Right cardiac atrium (tissue), 5 donors: ENCODE data around the gene CXCL10. TPM values are rescaled to one million over a fixed set of nuclear protein-coding genes. Genes with fewer than 3 reads are reported as not detected.
"Not testable (repeated sequence)": the region's sequence is repeated elsewhere in the genome, so short reads cannot be mapped to it uniquely, and the experiment has no call there.

Source experiments
- ATAC-seq, 2 donors: fragments of 200-7000 bp; cut with Tn5 transposase; one replicate each; pipeline versions ENCODE4 v1.8.0 to v1.9.1; 2020; ENCODE audit warnings: moderate library complexity in 2 of 2, mild to moderate bottlenecking in 1 of 2
- DNase-seq, 3 donors: peaks; one replicate each; pipeline ENCODE4 v3.0.0-alpha.2; 2020
- H3K27ac ChIP-seq: one replicate; pipeline ENCODE4 v1.5.1; 2013; ENCODE audit warnings: mild to moderate bottlenecking, low read length, control low read depth, moderate library complexity
- H3K27me3 ChIP-seq: one replicate; pipeline ENCODE4 v1.6.1; 2013; ENCODE audit not compliant: control insufficient read depth, insufficient read depth
- H3K4me1 ChIP-seq: one replicate; pipeline ENCODE4 v1.6.1; 2013; ENCODE audit warnings: low read length; ENCODE audit not compliant: control insufficient read depth, insufficient read depth
- H3K4me3 ChIP-seq: one replicate; pipeline ENCODE4 v1.5.1; 2013; ENCODE audit warnings: low read length, control low read depth
- H3K9me3 ChIP-seq: one replicate; pipeline ENCODE4 v1.6.1; 2013; ENCODE audit warnings: low read length; ENCODE audit not compliant: control insufficient read depth
- WGBS: extraction: QIAGEN DNeasy Blood & Tissue Kit; methylation state at CpG from one replicate; pipeline ENCODE4 v1.1.7; 2013; 5-methylcytosine and 5-hydroxymethylcytosine counted together
- intact Hi-C, 4 donors: fragments of 100-400 bp; cut with DNase I; formaldehyde crosslinking; loops; one replicate each; pipeline versions ENCODE4 v1.11.0 to v1.14.0; 2022 to 2023
- polyA plus RNA-seq: library from polyadenylated mRNA; stranded (reverse); fragments of 200-250 nt; gene quantifications from one replicate; pipeline ENCODE4 v1.2.3, GENCODE V29; 2013
- total RNA-seq, 4 donors: library from RNA; stranded (reverse); fragmentation: NEBNext Ultra II Directional; extraction: Animal tissue kit (Norgen Biotek cat#: 25700); gene quantifications; one replicate each; pipeline ENCODE4 v1.2.1, GENCODE V29; 2021
- donor health status: healthy with polysubstance abuse.
- donor health status: DM: no; HTN: yes; CAD: no.
- donor health status: DM: no; HTN: no; CAD: no.
- donor health status: DM: no; HTN: yes; CAD: no; lungs with severe emphysema.
- donor health status: DM: yes; HTN: yes; CAD: no.

CXCL10 gene
- total and polyA plus RNA-seq, 5 donors, result 0.18 to 0.46 (median 0.32) TPM; not detected in 2

DNA sequence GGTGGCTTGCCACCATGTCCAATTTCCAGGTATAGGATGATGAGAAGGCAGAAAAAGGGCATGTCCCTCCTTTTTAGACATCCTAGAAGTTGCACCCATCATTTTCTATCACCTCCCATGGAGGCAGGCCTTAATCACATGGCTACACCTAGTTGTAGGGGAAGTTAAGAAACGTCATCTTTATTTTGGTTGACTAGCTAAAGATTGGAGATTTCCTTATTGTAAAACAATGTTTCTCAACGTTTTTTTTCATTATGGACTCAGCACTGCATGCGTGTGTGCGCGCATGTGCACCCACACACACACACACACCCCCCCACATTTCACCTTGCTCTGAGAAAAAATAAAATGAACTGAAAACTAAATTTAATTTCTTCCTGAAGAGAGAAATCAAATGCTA, 14.0 kb downstream of the CXCL10 start:
- no peak for ATAC-seq
- WGBS, result 83% methylated on average over 5 of the region's 5 CpGs
- Histone ChIP-seq H3K4me1 (no peaks in the 10 kb centered on the region), H3K27me3 (no peaks in the 10 kb centered on the region), H3K9me3 (no peaks in the 10 kb centered on the region), H3K27ac (no peak overlapping the region), H3K4me3 (no peak overlapping the region)
- intact Hi-C loops, result no loop called here
- DNase-seq, result no peak

DNA sequence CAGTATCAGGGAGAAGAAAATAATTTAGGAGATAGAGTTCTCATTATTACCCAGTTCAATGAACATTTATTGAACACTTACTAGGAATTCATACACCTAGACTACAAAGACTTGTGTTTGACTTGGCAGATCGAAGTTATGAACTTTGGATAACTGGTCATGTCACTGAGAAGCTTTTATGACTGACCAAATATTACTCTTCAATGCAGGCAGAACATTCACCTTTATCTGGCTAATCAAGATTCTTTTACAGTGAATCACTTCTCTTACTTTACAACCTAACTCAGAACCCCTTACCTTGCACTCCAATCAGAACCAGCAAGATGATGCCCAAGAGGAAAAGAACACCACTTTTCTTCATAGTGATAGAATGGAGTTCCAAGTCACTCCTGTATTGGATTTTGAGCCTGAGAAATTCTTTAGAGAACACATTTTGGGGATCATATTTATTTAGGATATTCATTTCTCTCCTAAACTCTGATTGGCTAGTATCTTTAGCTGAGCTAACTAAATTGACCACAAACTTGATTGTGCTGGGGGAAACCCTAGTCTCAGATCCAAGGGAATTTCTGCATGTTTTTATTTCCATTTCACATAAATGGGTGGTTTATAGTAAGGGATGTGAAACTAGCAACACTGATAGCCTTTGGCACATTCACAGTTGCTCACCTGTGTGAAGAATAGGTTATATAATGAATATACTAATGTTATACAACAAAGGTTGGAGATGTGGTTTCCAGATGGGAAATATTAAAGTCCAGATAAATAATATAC, 16.0 kb downstream of the CXCL10 start, which contains the start of gene CXCL9:
Gene CXCL9 (minus strand): TSS at position 421 of the 774 bp plus-strand sequence. CDS start 60 bp downstream, at position 361.
- no peaks in the 10 kb centered on the region for H3K4me1 ChIP-seq

DNA sequence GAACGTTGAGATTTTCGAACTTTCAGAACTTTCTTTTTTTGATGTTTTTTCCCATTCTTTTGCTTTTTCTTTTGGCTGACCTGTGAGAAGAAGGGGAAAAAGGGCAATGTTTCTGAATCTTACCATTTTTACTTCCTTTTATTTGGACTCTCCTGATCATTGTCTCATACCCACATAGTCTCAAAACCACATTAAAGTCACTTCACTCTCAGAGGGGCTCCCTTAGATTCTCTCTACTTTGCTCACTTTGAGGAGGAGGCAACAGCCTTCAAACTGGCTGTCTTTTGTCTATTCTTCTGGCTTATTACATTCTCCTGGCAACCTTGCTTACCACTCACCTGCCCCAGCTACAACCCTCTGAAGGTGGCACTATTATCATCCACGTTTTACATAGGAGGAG, 19.7 kb downstream of the CXCL10 start:
- H3K9me3 ChIP-seq, result no peaks in the 10 kb centered on the region
- DNase-seq, result no peak
- no peak overlapping the region for H3K27ac ChIP-seq
- no peak overlapping the region for H3K4me3 ChIP-seq
- no peaks in the 10 kb centered on the region for H3K27me3 ChIP-seq
- no peaks in the 10 kb centered on the region for H3K4me1 ChIP-seq
- intact Hi-C loops, result no loop called here
- 88% methylated on average over 3 of the region's 3 CpGs for WGBS
- ATAC-seq, result no peak

More for the DNA sequence above, 16.0 kb downstream of the CXCL10 start, which contains the start of gene CXCL9:
- intact Hi-C loops, result no loop called here
- DNase-seq (no peak), ATAC-seq (no peak)
- WGBS, result 79% methylated on average over 1 of the region's 1 CpG
- Histone ChIP-seq H3K27me3 (no peaks in the 10 kb centered on the region), H3K4me3 (no peak within 1 kb of the TSS), H3K27ac (no peak within 1 kb of the TSS), H3K9me3 (no peaks in the 10 kb centered on the region)

DNA sequence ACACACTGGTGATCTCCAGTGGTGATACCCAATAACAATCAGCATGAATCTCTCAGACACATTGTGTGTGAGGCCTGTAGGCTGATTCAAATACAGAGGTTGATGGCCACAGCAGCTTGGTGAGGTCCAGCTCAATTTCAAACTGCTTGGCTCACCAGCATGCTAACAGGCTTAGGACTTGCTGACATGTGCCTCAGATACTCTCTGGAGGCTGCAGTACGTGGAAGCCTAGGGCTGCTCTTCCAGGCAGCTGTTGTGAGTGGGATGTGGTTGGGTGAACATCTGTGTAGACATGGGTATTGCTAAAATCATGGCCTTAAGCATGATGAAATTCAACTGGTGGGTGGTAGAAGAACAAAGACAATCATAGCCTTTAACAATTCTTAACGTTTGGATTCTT, 20.3 kb downstream of the CXCL10 start:
- no peak overlapping the region for H3K27ac ChIP-seq
- H3K4me1 ChIP-seq, result no peaks in the 10 kb centered on the region
- H3K9me3 ChIP-seq, result no peaks in the 10 kb centered on the region
- no peaks in the 10 kb centered on the region for H3K27me3 ChIP-seq
- no peak for DNase-seq
- no peak for ATAC-seq
- 52% methylated on average over 2 of the region's 2 CpGs for WGBS
- H3K4me3 ChIP-seq, result no peak overlapping the region
- intact Hi-C loops, result no loop called here

DNA sequence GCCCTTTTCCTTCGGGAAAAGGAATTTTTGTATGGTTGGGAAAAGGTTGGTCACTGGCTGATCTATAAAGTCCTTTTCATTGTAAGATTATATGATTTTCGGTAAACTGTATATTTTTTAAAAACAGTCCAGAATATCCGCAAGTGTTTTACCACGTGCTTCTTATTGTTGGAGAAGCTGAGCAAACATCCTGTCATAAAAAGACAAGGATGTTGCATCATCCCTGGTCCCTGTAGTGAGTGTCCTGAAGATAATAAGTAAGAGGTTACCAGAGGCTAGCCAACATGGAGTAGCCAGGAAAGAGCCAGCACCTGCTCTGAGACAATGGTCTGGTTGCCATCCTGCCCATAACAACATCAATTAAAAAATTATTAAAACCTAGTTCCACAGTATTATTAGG, 21.1 kb downstream of the CXCL10 start:
- Histone ChIP-seq H3K9me3 (no peaks in the 10 kb centered on the region), H3K4me1 (no peaks in the 10 kb centered on the region), H3K4me3 (no peak overlapping the region), H3K27me3 (no peaks in the 10 kb centered on the region), H3K27ac (no peak overlapping the region)
- WGBS, result 62% methylated on average over 4 of the region's 4 CpGs
- DNase-seq, result no peak
- ATAC-seq, result peak in 1 of 2 donors; percentile 50
- intact Hi-C loops, result no loop called here

DNA sequence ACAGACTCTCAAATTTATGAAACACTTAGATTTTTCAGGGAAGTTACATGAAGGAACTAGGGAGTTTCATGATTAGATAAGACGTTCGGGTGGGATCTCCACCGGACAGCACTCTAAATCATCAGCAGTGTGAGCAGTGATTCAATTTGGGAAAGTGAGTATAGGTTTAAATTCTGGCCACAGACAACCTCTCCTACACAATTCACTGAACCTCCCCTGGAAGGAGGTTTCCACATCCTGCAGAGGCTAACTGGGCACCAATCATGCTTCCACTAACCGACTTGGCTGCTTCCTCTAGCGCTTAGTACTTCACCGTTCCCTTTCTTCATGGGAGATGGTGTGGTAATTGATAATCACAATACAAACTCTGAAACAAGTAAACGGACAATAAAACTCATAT, 21.6 kb downstream of the CXCL10 start:
- no peak for DNase-seq
- intact Hi-C loops, result no loop called here
- H3K4me1 ChIP-seq, result no peaks in the 10 kb centered on the region
- no peak overlapping the region for H3K27ac ChIP-seq
- WGBS, result 56% methylated on average over 7 of the region's 7 CpGs
- H3K4me3 ChIP-seq, result no peak overlapping the region
- no peaks in the 10 kb centered on the region for H3K27me3 ChIP-seq
- ATAC-seq, result no peak
- H3K9me3 ChIP-seq, result no peaks in the 10 kb centered on the region

DNA sequence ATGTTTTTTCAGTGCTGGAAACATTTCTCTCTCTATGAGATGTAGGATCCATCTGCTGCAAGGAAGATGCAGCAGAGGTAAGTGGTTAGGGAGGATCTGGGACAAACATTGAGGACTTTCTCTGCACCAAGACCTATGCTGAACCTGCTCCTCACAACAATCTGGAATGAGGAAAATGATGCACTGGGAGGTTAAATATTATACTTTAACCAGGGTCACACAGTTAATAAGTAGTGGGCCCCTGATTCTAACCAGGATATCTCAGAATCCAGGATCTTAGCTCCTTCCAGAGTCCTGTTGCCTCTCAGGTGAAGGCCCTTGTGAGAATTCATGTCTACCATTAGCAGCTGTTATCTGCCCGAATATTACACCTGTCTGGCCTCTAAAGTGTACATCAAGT, 23.0 kb downstream of the CXCL10 start:
- Histone ChIP-seq H3K4me1 (no peaks in the 10 kb centered on the region), H3K27me3 (no peaks in the 10 kb centered on the region), H3K4me3 (no peak overlapping the region), H3K9me3 (no peaks in the 10 kb centered on the region), H3K27ac (no peak overlapping the region)
- ATAC-seq (no peak), DNase-seq (no peak)
- WGBS, result 85% methylated on average over 1 of the region's 1 CpG
- intact Hi-C loops, result no loop called here

DNA sequence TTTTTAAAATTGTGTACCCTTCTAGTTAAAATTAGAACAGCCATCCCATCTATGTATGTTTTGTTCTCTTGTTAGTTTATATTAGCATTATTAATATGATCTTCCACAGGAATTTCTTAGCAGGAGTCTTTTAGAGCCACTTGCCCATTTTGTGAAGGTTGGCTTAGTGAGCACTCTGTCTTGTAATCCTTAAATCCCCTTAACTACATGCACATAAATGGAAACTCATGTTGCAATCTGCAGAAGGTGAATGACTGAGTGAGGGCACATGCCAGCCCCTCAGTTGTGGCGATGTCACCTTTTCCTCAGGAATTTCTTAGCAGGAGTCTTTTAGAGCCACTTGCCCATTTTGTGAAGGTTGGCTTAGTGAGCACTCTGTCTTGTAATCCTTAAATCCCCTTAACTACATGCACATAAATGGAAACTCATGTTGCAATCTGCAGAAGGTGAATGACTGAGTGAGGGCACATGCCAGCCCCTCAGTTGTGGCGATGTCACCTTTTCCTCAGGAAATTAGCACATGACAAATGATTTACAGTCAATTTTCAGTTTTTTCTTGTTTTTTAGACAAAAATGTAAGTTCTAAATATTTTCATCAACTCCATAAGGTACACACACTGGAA, 24.7 kb downstream of the CXCL10 start:
- not testable (repeated sequence) for H3K9me3 ChIP-seq, DNase-seq, H3K4me3 ChIP-seq, ATAC-seq, H3K4me1 ChIP-seq, H3K27me3 ChIP-seq, H3K27ac ChIP-seq
- intact Hi-C loops, result loop anchor here in 3 of 4 donors (5.0 kb wide), 1 partner anchor 69 kb away; no protein-coding TSS in a partner anchor
- 89% methylated on average over 2 of the region's 2 CpGs for WGBS

DNA sequence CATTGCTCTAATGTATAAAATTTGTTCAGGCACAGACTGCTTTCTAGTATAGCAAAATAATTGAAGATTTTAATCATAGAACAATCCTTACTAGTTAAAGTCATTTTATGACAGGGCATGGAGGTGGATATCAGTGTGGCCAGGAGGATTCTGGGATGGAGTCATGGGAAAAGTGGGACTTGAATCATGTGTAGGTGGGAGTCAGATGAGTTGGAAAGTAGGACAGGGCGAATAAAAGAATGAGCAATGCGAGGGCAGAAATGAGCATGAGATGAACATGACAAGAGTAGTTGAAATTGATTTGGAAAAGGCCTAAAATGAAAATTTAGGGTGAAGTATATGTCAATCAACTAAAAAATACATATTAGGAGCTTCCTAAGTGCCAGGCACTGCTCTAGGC, 25.4 kb downstream of the CXCL10 start:
- intact Hi-C loops, result loop anchor here (2.0 to 5.0 kb wide), 2 partner anchors 69 kb away; no protein-coding TSS in a partner anchor
- no peaks in the 10 kb centered on the region for H3K9me3 ChIP-seq

DNA sequence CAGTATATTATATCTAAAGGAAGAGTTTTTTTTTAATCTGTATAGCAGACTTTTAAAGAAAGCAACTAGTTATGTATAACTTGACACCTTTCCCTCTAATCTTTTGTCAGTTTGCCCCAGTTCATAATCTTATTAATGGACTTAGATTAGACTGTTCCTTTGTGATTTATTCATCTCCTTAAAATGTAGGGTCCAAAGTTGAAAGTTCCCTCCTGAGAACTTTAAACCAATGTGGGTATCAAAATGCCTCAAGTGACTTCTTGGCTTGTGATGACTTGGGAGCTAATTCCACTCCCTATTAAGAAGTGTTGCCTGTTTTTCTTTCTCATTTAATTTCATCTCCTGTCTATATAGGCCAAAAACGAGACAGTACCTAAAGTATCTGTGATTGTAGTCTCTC, 26.2 kb downstream of the CXCL10 start:
- DNase-seq, result no peak
- no peak overlapping the region for H3K27ac ChIP-seq
- H3K27me3 ChIP-seq, result no peaks in the 10 kb centered on the region
- no peak for ATAC-seq
- H3K4me3 ChIP-seq, result no peak overlapping the region
- WGBS, result 59% methylated on average over 1 of the region's 1 CpG
- H3K9me3 ChIP-seq, result no peaks in the 10 kb centered on the region
- intact Hi-C loops, result loop anchor here (2.0 to 5.0 kb wide), 2 partner anchors 70 kb away; no protein-coding TSS in a partner anchor
- no peaks in the 10 kb centered on the region for H3K4me1 ChIP-seq

More for the DNA sequence above, 25.4 kb downstream of the CXCL10 start:
- no peak overlapping the region for H3K27ac ChIP-seq
- H3K27me3 ChIP-seq, result no peaks in the 10 kb centered on the region
- DNase-seq (no peak), ATAC-seq (no peak)
- WGBS, result 84% methylated on average over 2 of the region's 2 CpGs
- H3K4me3 ChIP-seq, result no peak overlapping the region
- no peaks in the 10 kb centered on the region for H3K4me1 ChIP-seq

DNA sequence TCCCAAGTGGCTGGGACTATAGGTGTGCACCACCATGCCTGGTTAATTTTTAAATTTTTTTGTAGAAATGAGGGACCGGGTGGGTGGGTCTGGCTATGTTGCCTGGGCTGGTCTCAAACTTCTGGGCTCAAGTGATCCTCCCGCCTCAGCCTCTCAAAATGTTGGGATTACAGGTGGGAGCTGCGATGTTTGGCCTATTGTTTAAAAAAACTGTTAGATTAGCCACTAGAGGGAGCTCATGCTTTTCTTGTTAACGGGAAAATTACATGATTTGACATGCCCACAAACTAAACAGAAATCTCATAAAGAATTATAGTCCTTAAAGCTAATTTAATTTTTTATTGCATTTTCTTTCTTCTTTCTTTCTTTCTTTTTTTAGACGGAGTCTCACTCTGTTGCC, 27.6 kb downstream of the CXCL10 start:
- intact Hi-C loops, result loop anchor here (2.0 to 5.0 kb wide), 2 partner anchors 71 to 72 kb away; no protein-coding TSS in a partner anchor
- Histone ChIP-seq H3K9me3 (no peaks in the 10 kb centered on the region), H3K4me1 (no peaks in the 10 kb centered on the region), H3K27ac (no peak overlapping the region), H3K27me3 (no peaks in the 10 kb centered on the region), H3K4me3 (no peak overlapping the region)
- WGBS, result 10% methylated on average over 5 of the region's 5 CpGs
- DNase-seq (no peak), ATAC-seq (no peak)
